SH-SY5Y (cell line): ENCODE data around the gene FGGY.

Source experiments
- GATA2 ChIP-seq: IDR thresholded peaks from 2 replicates; pipeline ENCODE4 v1.6.1; 2011; ENCODE audit warnings: mild to moderate bottlenecking, low read depth, low read length
- GATA3 ChIP-seq: IDR thresholded peaks from 2 replicates; pipeline ENCODE4 v1.6.1; 2011; ENCODE audit warnings: low read depth, mild to moderate bottlenecking, low read length, moderate library complexity

DNA sequence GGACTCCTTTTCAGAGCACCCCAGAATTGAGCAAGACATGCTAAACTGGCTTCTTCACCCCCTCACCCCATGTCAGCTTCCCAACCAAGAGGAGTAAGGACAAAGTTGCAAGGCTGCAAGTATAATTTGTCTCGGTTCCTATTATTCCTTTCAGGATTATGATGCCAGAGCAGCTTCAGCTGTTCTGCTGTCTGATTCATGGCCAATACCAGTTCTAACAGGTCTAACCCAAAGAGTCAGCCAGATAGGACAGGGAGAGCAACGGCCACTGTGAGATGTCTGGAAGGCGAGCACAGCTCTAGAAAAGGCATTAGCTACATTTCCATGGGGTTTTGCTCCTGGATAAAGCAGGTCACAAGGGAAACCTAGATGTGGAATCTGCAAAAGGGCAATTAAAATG lies 464.5 kb downstream of the FGGY start:
- TF ChIP-seq GATA3, result no peak
- no peak for TF ChIP-seq GATA2
